HL-60 (cell line): Measurements from ENCODE around the gene RELN.

Experiments used
- POLR2AphosphoS5 ChIP-seq: IDR thresholded peaks from 2 replicates; pipeline ENCODE4 v1.6.1; 2012; ENCODE audit warnings: low read depth
- TF ChIP-seq, protein P1 (sequence below): IDR thresholded peaks from one replicate; pipeline ENCODE4 v1.5.1; 2011; ENCODE audit warnings: low read length, control low read depth, inconsistent platforms; ENCODE audit not compliant: insufficient read depth
- TF ChIP-seq, protein P2 (sequence below): IDR thresholded peaks from 2 replicates; pipeline ENCODE4 v1.6.1; 2012; ENCODE audit warnings: low read depth; ENCODE audit not compliant: insufficient replicate concordance

DNA sequence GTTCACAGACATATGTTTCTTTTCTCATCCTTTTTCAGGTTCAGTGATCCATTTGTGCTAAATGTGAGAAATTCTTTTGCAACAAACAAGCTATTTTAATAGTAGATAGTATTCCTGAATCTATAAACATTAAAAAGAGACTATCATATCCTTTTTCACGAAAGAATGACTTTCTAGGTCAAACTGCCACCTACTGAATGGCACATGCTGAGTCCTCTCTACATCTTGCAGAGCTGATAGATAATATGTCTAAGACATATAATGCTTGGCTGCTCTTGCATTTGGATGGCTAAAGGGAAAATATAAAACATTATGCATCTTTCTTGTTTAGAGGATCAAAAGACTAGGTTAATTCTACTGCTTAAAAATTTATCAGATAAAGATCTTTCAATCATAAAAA lies 429.3 kb downstream of the RELN start:
- TF ChIP-seq, protein P1, sequence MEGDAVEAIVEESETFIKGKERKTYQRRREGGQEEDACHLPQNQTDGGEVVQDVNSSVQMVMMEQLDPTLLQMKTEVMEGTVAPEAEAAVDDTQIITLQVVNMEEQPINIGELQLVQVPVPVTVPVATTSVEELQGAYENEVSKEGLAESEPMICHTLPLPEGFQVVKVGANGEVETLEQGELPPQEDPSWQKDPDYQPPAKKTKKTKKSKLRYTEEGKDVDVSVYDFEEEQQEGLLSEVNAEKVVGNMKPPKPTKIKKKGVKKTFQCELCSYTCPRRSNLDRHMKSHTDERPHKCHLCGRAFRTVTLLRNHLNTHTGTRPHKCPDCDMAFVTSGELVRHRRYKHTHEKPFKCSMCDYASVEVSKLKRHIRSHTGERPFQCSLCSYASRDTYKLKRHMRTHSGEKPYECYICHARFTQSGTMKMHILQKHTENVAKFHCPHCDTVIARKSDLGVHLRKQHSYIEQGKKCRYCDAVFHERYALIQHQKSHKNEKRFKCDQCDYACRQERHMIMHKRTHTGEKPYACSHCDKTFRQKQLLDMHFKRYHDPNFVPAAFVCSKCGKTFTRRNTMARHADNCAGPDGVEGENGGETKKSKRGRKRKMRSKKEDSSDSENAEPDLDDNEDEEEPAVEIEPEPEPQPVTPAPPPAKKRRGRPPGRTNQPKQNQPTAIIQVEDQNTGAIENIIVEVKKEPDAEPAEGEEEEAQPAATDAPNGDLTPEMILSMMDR: no peak
- TF ChIP-seq POLR2AphosphoS5: no peak
- TF ChIP-seq, protein P2, sequence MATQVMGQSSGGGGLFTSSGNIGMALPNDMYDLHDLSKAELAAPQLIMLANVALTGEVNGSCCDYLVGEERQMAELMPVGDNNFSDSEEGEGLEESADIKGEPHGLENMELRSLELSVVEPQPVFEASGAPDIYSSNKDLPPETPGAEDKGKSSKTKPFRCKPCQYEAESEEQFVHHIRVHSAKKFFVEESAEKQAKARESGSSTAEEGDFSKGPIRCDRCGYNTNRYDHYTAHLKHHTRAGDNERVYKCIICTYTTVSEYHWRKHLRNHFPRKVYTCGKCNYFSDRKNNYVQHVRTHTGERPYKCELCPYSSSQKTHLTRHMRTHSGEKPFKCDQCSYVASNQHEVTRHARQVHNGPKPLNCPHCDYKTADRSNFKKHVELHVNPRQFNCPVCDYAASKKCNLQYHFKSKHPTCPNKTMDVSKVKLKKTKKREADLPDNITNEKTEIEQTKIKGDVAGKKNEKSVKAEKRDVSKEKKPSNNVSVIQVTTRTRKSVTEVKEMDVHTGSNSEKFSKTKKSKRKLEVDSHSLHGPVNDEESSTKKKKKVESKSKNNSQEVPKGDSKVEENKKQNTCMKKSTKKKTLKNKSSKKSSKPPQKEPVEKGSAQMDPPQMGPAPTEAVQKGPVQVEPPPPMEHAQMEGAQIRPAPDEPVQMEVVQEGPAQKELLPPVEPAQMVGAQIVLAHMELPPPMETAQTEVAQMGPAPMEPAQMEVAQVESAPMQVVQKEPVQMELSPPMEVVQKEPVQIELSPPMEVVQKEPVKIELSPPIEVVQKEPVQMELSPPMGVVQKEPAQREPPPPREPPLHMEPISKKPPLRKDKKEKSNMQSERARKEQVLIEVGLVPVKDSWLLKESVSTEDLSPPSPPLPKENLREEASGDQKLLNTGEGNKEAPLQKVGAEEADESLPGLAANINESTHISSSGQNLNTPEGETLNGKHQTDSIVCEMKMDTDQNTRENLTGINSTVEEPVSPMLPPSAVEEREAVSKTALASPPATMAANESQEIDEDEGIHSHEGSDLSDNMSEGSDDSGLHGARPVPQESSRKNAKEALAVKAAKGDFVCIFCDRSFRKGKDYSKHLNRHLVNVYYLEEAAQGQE: no peak
